GM12892 (cell line): ENCODE measurements around the gene SYNGR2.

Source experiments
- DNase-seq: peaks from one replicate; pipeline ENCODE4 v3.0.0; 2011; ENCODE audit not compliant: insufficient read length
- FAIRE-seq: peaks from 2 replicates; lab custom pipeline; 2011; peaks lifted over from hg19 to GRCh38; lab: Jason Lieb, UNC
- POLR2A ChIP-seq: IDR thresholded peaks from 2 replicates; pipeline ENCODE4 v1.6.1; 2011; ENCODE audit warnings: low read depth, low read length, control low read depth
- POLR2AphosphoS5 ChIP-seq: IDR thresholded peaks from 2 replicates; pipeline ENCODE4 v1.6.1; 2011; ENCODE audit warnings: low read depth, low read length, control low read depth
- TAF1 ChIP-seq: IDR thresholded peaks from 2 replicates; pipeline ENCODE4 v1.6.1; 2011; ENCODE audit warnings: low read depth, mild to moderate bottlenecking, control low read depth, low read length, borderline replicate concordance

The SYNGR2 gene

DNA sequence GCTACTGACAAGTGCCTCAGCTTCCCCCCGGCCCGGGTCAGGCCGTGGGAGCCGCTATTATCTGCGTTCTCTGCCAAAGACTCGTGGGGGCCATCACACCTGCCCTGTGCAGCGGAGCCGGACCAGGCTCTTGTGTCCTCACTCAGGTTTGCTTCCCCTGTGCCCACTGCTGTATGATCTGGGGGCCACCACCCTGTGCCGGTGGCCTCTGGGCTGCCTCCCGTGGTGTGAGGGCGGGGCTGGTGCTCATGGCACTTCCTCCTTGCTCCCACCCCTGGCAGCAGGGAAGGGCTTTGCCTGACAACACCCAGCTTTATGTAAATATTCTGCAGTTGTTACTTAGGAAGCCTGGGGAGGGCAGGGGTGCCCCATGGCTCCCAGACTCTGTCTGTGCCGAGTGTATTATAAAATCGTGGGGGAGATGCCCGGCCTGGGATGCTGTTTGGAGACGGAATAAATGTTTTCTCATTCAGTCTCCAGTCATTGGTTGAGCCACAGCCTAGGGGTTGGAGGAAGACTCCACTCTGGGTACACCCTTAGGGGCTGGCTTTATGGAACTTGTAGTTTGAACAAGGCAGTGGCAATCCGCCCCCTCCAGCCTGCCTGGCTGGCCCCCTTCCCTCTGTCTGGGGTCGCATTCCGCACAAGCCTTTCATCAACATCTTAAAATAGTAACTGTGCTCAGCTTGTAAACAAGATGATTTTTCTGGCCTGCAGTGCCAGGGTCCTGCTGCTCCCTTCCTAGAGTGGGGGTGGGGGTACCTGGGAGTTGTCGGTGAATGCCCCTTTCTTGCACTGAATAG, 4.1 kb downstream of the SYNGR2 start:
- no peak for TF ChIP-seq TAF1
- DNase-seq (no peak), FAIRE-seq (peak; percentile 61)

DNA sequence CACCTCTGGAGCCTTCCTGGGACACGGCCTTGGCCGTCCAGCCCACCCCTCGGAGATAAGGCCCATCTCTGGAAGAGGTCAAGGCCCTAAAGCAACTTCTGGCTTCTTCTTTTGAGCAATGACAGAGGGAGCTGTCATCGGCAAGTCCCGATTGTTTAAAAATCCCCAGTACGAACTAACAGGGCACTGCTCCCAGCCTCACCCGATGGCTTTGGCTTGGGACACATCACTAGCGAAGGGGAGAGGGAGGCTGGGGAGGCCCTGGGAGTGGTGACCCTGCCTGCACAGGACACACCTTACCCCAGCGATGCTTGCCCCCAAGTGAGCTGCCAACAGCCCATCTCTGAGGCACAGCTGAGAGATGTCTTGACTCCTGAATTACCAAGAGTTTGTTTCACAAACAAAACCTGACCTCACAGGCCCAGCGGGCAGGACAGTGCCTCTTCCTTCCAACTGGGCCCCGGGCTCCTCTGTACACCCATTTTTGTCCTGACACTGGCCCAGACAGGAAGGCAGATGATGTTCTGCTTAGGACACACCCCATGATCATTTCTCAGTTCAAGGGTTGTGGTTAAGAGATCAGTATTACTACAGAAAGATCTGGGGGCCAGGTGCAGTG, 4.8 kb downstream of the SYNGR2 start:
- FAIRE-seq (peak; percentile 85), DNase-seq (peak; percentile 62)
- no peak for TF ChIP-seq TAF1
- TF ChIP-seq POLR2A: peak; percentile 52
- peak; percentile 47; the same call in 1 of the 2 replicates for TF ChIP-seq POLR2AphosphoS5

DNA sequence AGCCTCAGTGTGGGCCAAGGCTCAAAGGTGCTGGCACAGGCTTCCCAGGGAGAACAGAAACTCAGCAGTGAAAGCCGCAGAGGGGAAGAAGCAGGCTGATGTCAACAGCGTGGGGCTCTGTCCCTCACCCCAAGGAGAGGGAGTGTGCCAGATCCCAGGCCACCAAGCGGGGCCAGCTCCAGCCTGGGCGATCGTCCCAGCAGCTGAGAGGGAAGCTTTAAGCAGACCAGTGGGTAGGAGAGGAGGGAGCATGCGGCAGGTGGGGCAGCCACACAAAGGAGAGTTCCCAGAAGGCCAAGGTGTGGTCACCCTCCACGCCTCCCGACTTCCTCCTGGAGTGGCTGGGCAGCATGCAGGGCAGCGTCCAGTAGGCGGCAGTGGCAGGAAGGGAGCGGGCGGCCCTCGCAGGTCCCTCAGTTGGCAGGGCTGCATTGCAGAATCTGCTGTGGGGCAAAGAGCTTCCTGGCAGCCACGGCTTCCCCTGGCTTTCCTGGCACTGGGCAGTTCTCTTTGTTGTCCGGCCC, 6.0 kb downstream of the SYNGR2 start:
- DNase-seq: no peak
- no peak for FAIRE-seq
- TF ChIP-seq TAF1: no peak
- peak; percentile 90 for TF ChIP-seq POLR2A
- peak; percentile 92 for TF ChIP-seq POLR2AphosphoS5

DNA sequence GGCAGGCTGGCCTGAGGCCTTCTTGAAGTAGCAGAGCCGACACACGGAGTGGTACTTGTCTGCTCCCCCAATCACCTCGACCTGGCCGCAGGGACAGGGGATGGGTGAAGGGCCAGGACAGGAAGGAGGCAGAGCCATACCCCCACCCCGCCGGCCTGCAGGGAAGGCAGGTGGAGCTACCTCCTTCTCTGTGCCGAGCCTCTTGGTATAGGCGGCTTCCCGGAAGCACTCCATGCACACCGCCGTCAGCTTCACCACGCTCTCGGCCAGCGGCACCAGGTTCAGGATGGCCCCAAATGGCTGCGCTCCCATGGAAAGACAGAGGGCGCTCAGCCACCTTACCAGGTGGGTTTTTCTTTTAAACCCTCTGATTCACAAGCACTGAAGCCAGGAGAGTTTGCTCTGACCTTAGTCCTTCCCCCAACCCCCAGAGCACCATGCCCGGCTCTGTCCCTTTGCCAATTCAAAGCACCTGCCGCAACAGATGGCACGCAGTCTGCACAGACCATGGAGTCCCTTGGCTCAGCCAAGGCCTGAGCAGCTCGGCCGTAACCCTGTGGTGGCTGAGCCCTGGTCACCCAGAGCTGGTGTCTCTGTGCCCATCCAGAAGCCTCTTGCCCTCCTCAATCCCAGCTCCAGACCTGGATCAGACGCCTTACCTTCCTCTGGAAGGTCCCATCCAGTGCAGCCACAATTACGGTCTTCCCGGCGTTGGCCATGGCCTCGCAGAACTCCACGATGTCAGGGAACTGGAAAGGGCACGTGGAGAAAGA, 6.7 kb downstream of the SYNGR2 start:
- TF ChIP-seq POLR2AphosphoS5 (no peak; the same call in 1 of the 2 replicates), POLR2A (peak; percentile 50), TAF1 (no peak)
- DNase-seq (no peak), FAIRE-seq (no peak)

DNA sequence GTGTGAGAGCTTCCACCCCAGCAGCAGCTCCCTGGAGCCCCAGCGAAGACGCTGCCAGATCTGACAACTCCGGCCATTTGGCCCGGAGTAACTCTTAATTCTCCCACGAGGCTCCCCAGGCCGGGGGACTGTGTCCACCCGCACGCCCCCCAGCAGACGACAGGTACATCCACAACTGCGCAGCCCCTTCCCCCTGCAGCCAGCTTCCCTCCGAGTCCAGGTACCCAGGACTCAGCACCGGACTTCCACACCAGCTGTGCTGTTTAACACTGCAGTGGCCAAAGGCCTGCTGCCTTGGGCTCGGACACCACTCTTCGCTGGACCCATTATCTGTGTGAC, 7.2 kb downstream of the SYNGR2 start:
- TF ChIP-seq POLR2AphosphoS5: no peak; the same call in 1 of the 2 replicates
- TF ChIP-seq TAF1: no peak
- no peak; the same call in 1 of the 2 replicates for TF ChIP-seq POLR2A
- DNase-seq: no peak
- no peak for FAIRE-seq

DNA sequence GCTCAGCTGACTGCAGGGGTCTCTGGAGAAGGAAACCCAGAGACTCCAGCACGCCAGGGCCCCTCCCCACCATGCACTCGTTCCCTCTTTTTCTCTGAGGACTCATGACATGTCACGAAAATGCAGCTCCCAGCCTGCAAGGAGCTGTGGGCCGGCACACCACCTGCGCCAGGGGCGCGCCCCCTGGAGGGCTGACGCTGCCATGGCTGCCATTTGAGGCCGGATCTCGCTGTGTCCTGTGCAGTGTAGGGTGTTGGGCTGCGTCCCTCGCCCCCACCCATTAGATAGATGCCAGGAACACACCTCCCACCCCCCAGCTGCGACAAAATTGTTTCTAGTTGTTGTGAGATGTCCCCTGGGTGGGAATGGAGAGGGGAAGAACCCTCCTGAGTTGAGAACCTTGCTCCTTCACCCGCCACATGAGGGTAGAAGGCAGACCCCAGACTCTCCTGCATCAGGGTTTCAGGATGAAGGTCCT, 8.2 kb downstream of the SYNGR2 start:
- FAIRE-seq: peak; percentile 42
- TF ChIP-seq POLR2AphosphoS5 (peak; percentile 83), TAF1 (no peak), POLR2A (no peak)
- DNase-seq: peak; percentile 71

DNA sequence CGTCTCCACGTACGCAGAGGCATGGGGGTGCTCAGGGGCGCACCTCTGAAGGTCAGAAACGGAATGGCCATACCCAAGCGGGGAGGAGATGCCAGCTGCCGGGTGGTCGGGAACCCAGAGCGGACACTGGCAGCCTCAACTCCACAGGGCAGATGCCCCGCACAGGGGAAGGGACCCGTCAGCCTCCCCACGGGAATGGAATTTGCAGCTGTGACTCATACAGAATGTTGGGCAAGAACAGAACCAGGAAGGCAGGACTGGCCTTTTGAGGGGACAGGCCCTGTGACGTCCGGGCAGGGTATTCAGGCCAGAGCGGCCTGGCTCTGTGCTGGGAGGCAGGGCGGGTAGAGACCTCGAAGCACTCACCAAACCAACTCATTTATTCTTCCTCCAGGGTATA, 11.0 kb downstream of the SYNGR2 start:
- FAIRE-seq (no peak), DNase-seq (no peak)
- TF ChIP-seq POLR2AphosphoS5 (no peak; the same call in 1 of the 2 replicates), TAF1 (no peak), POLR2A (no peak)

DNA sequence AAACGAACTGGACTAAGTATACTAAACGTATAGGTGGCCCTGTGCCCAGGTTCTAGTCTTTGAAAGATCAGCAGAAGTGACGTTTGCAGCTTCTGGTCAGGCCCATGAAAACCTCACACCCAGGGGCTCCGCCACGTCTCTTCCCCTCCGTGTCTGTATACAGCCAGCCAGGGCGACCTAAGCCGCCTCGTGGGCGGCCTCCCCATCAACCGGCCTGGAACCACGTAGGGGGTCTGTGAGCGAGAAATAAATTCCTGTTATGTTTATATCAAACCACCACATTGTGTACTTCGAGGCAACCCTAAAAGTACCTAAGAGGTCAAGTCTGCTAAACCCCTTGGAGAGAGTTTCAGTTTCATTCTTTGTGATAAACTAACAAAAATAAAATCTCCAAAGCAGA, 11.7 kb downstream of the SYNGR2 start:
- no peak for FAIRE-seq
- TF ChIP-seq TAF1 (no peak), POLR2A (no peak), POLR2AphosphoS5 (no peak)
- no peak for DNase-seq

DNA sequence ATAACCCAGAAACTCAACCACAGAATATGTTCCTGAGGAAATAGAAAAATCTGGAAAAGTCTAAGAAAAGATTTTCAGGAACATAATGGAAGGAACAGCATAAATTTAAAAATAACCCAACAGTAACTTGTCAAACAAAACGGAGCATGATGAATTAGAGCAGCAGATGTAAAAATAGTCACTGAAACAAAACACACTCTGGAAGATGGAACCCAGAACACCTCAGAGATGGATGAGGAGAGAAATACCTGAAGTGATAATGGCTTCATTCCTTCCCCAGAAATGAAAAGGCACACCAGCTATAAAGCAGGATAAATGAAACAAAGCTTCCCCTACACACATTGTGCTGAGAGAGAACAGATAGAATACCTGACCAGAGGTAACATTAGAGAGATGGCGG, 12.1 kb downstream of the SYNGR2 start:
- DNase-seq: no peak
- FAIRE-seq: no peak
- TF ChIP-seq POLR2AphosphoS5: no peak
- TF ChIP-seq POLR2A: no peak
- TF ChIP-seq TAF1: no peak

DNA sequence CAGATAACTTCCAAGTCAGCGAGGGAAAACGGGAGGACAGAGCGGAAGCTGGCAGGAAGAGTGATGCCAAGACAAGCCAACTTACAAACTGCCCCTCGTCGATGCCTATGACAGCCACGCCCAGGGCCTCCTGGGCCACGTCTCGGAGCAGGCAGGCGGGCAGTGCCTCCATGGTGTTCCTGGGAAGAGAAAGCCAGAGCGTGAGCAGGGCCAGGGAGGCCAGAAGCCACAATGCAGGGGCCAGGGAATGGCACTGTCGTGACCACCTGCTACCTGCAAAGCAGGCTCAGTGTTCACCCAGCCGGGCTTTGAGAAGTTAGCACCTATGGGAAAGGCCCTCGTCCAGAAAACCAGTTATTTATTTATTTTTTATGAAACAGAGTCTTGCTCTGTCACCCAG, 14.1 kb downstream of the SYNGR2 start:
- no peak for TF ChIP-seq TAF1
- no peak for TF ChIP-seq POLR2AphosphoS5
- no peak for TF ChIP-seq POLR2A
- FAIRE-seq: no peak

DNA sequence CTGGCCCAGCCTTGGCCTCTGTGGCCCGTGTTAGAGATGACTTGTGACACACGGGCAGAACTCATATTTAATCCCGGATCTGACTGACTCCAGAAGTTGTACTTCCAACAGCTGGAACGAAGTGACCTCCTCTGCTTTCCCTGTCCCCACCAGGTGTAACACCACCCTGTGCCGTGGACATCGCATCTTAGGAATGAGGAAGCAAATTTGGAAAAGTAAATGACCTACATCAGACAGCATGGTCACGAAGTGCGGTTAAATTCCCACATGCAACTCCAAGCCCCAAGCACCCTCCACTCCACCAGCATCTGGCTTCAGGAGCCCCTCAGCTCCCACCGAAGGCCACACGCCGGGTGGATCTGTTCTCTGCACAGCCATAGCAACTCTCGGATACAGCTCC, 15.5 kb downstream of the SYNGR2 start:
- DNase-seq (no peak), FAIRE-seq (no peak)
- TF ChIP-seq POLR2A (no peak), TAF1 (no peak), POLR2AphosphoS5 (no peak)

More for the DNA sequence above, 14.1 kb downstream of the SYNGR2 start:
- DNase-seq: no peak
